Measurements from ENCODE around the gene PLCB3.

The PLCB3 gene

GRCh38 chr11:64251016-64251752, at the start of gene PLCB3:
Gene PLCB3, plus strand, starts transcription at chr11:64251530. Its CDS starts 120 bp downstream, at chr11:64251650.
- no peak for DNase-seq (ENCODE audit: low read depth in 2 of 2)

- DNase-seq (ENCODE audit: low read depth in 2 of 2), result no peak
Measured at GRCh38 chr11:64201543-64201942, 49.8 kb upstream of the PLCB3 start.

GRCh38 chr11:64202992-64203391, 48.3 kb upstream of the PLCB3 start:
- no peak for DNase-seq (ENCODE audit: low read depth in 2 of 2)

GRCh38 chr11:64203421-64204079, 47.8 kb upstream of the PLCB3 start:
- DNase-seq (ENCODE audit: low read depth in 2 of 2), result no peak

GRCh38 chr11:64204080-64204440, 47.3 kb upstream of the PLCB3 start:
- DNase-seq (ENCODE audit: low read depth in 2 of 2), result no peak

GRCh38 chr11:64204464-64204989, 46.8 kb upstream of the PLCB3 start:
- DNase-seq (ENCODE audit: low read depth in 2 of 2), result peak; percentile 91 to 92

- DNase-seq (ENCODE audit: low read depth in 2 of 2), result no peak
Measured at GRCh38 chr11:64206457-64207255, 44.7 kb upstream of the PLCB3 start, which contains the start of gene FERMT3. Gene FERMT3, plus strand, starts transcription at chr11:64206721. Its CDS starts 644 bp downstream, at chr11:64207365.

GRCh38 chr11:64207256-64208085, 43.9 kb upstream of the PLCB3 start:
- peak; percentile 32 to 36 for DNase-seq (ENCODE audit: low read depth in 2 of 2)

- no peak for DNase-seq (ENCODE audit: low read depth in 2 of 2)
Measured at GRCh38 chr11:64208086-64208795, 43.1 kb upstream of the PLCB3 start.

GRCh38 chr11:64208796-64209562, 42.4 kb upstream of the PLCB3 start:
- no peak for DNase-seq (ENCODE audit: low read depth in 2 of 2)

- DNase-seq (ENCODE audit: low read depth in 2 of 2), result no peak
Measured at GRCh38 chr11:64209563-64209843, 41.8 kb upstream of the PLCB3 start.

- no peak for DNase-seq (ENCODE audit: low read depth in 2 of 2)
Measured at GRCh38 chr11:64210301-64211020, 40.9 kb upstream of the PLCB3 start.

- no peak for DNase-seq (ENCODE audit: low read depth in 2 of 2)
Measured at GRCh38 chr11:64211181-64211872, 40.0 kb upstream of the PLCB3 start.

- no peak for DNase-seq (ENCODE audit: low read depth in 2 of 2)
Measured at GRCh38 chr11:64216879-64217278, 34.5 kb upstream of the PLCB3 start.

GRCh38 chr11:64218628-64219353, 32.5 kb upstream of the PLCB3 start:
- DNase-seq (ENCODE audit: low read depth in 2 of 2), result no peak

GRCh38 chr11:64219354-64219684, 32.0 kb upstream of the PLCB3 start:
- DNase-seq (ENCODE audit: low read depth in 2 of 2), result no peak

- no peak for DNase-seq (ENCODE audit: low read depth in 2 of 2)
Measured at GRCh38 chr11:64219755-64220154, 31.6 kb upstream of the PLCB3 start.

GRCh38 chr11:64220271-64220670, 31.1 kb upstream of the PLCB3 start:
- DNase-seq (ENCODE audit: low read depth in 2 of 2), result no peak
